ENCODE data around the gene ARSI.

ARSI gene

GRCh38 chr5:150271296-150271692 is 31.4 kb downstream of the ARSI start:
- DNase-seq (ENCODE audit: insufficient read length, low spot score): no peak
- no peak for FAIRE-seq

GRCh38 chr5:150270541-150271295 is 32.0 kb downstream of the ARSI start:
- FAIRE-seq: no peak
- no peak for DNase-seq (ENCODE audit: insufficient read length, low spot score)

GRCh38 chr5:150266871-150267291 is 35.8 kb downstream of the ARSI start:
- DNase-seq (ENCODE audit: insufficient read length, low spot score) (no peak), FAIRE-seq (no peak)

- no peak for DNase-seq (ENCODE audit: insufficient read length, low spot score)
- FAIRE-seq: no peak
These were observed 36.8 kb downstream of the ARSI start for GRCh38 chr5:150265870-150266383.

GRCh38 chr5:150264667-150265603 is 37.8 kb downstream of the ARSI start:
- DNase-seq (ENCODE audit: insufficient read length, low spot score): no peak
- no peak for FAIRE-seq

GRCh38 chr5:150263801-150264621 is 38.7 kb downstream of the ARSI start:
- DNase-seq (ENCODE audit: insufficient read length, low spot score) (no peak), FAIRE-seq (no peak)

GRCh38 chr5:150263375-150263775 is 39.3 kb downstream of the ARSI start:
- DNase-seq (ENCODE audit: insufficient read length, low spot score) (no peak), FAIRE-seq (no peak)

GRCh38 chr5:150262502-150262901 is 40.2 kb downstream of the ARSI start:
- FAIRE-seq (no peak), DNase-seq (ENCODE audit: insufficient read length, low spot score) (no peak)

GRCh38 chr5:150261231-150261630 is 41.5 kb downstream of the ARSI start:
- FAIRE-seq (no peak), DNase-seq (ENCODE audit: insufficient read length, low spot score) (no peak)

- FAIRE-seq: no peak
- peak; percentile 21 for DNase-seq (ENCODE audit: insufficient read length, low spot score)
These were observed 44.6 kb downstream of the ARSI start for GRCh38 chr5:150258130-150258529.

GRCh38 chr5:150257424-150257823 is 45.3 kb downstream of the ARSI start:
- no peak for DNase-seq (ENCODE audit: insufficient read length, low spot score)
- no peak for FAIRE-seq

- FAIRE-seq: no peak
- no peak for DNase-seq (ENCODE audit: insufficient read length, low spot score)
These were observed 46.2 kb downstream of the ARSI start for GRCh38 chr5:150256410-150257064.

- DNase-seq (ENCODE audit: insufficient read length, low spot score) (no peak), FAIRE-seq (no peak)
These were observed 46.9 kb downstream of the ARSI start for GRCh38 chr5:150255659-150256409.

GRCh38 chr5:150254774-150255173 is 47.9 kb downstream of the ARSI start:
- FAIRE-seq (no peak), DNase-seq (ENCODE audit: insufficient read length, low spot score) (no peak)

- DNase-seq (ENCODE audit: insufficient read length, low spot score) (no peak), FAIRE-seq (no peak)
These were observed 48.3 kb downstream of the ARSI start for GRCh38 chr5:150254363-150254762.

GRCh38 chr5:150253416-150254208 is 49.1 kb downstream of the ARSI start:
- DNase-seq (ENCODE audit: insufficient read length, low spot score) (no peak), FAIRE-seq (no peak)

- DNase-seq (ENCODE audit: insufficient read length, low spot score) (no peak), FAIRE-seq (no peak)
These were observed 50.2 kb downstream of the ARSI start for GRCh38 chr5:150252489-150252888.

GRCh38 chr5:150251504-150251903 is 51.2 kb downstream of the ARSI start:
- DNase-seq (ENCODE audit: insufficient read length, low spot score) (no peak), FAIRE-seq (no peak)

GRCh38 chr5:150249744-150250143 is 53.0 kb downstream of the ARSI start:
- DNase-seq (ENCODE audit: insufficient read length, low spot score) (no peak), FAIRE-seq (no peak)
